ENCODE results near the gene PSMG3.

- TF ChIP-seq CTCF (IDR thresholded peaks at IDR 0.05), result no peak
- TF ChIP-seq MAX (CRISPR knock-in tag; IDR thresholded peaks at IDR 0.05), result no peak
- no peak for TF ChIP-seq SP1 (CRISPR knock-in tag; conservative IDR thresholded peaks at IDR 0.05)
- TF ChIP-seq ZBTB43 (CRISPR knock-in tag; IDR thresholded peaks at IDR 0.05), result no peak
- no peak for TF ChIP-seq CREM (CRISPR knock-in tag; IDR thresholded peaks at IDR 0.05)
- TF ChIP-seq CBFB (CRISPR knock-in tag; IDR thresholded peaks at IDR 0.05; ENCODE audit: low read depth), result no peak
- TF ChIP-seq ZNF317 (CRISPR knock-in tag; IDR thresholded peaks at IDR 0.05; ENCODE audit: borderline replicate concordance, low read depth), result no peak
- TF ChIP-seq ZBTB21 (CRISPR knock-in tag; IDR thresholded peaks at IDR 0.05; ENCODE audit: borderline replicate concordance), result no peak
- TF ChIP-seq USF2 (CRISPR knock-in tag; IDR thresholded peaks at IDR 0.05), result no peak
- TF ChIP-seq NFYB (CRISPR knock-in tag; conservative IDR thresholded peaks at IDR 0.05; ENCODE audit: low read depth), result no peak
Observed at GRCh38 chr7:1575809-1576208, 6.0 kb upstream of the PSMG3 start.
